Heart left ventricle (tissue), 16 donors: ENCODE results near the gene CTXN1. TPM values are rescaled to one million over a fixed set of nuclear protein-coding genes. Genes with fewer than 3 reads are reported as not detected.

ENCODE experiments used
- ATAC-seq, 4 donors: fragments of 200-7000 bp; cut with Tn5 transposase; one replicate each; pipeline ENCODE4 v1.9.1; 2020 to 2022; ENCODE audit warnings: moderate library complexity in 4 of 4, mild to moderate bottlenecking in 3 of 4, moderate number of reproducible peaks in 1 of 4
- DNase-seq, 5 donors: peaks; one replicate each; pipeline ENCODE4 v3.0.0-alpha.2; 2020
- H3K27ac ChIP-seq, 12 donors: fragments of 200-600 bp; sonication (generic) in 4 of 12; one replicate each; pipeline versions ENCODE4 v1.5.0 to v1.8.0; 2016 to 2022; ENCODE audit warnings: mild to moderate bottlenecking in 2 of 12
- H3K27me3 ChIP-seq, 9 donors: fragments of 200-600 bp; sonication (generic) in 2 of 9; one replicate each; pipeline versions ENCODE4 v1.5.1 to v1.8.0; 2016 to 2022; ENCODE audit warnings: mild to moderate bottlenecking in 3 of 9
- H3K36me3 ChIP-seq, 9 donors: fragments of 200-600 bp; sonication (generic) in 2 of 9; one replicate each; pipeline versions ENCODE4 v1.5.0 to v1.8.0; 2018 to 2022; ENCODE audit warnings: mild to moderate bottlenecking in 2 of 9
- H3K4me1 ChIP-seq, 12 donors: fragments of 200-600 bp; sonication (generic) in 4 of 12; one replicate each; pipeline versions ENCODE4 v1.5.0 to v1.8.0; 2016 to 2022; ENCODE audit warnings: mild to moderate bottlenecking in 3 of 12
- H3K4me3 ChIP-seq, 12 donors: fragments of 200-600 bp; sonication (generic) in 4 of 12; one replicate each; pipeline versions ENCODE4 v1.5.0 to v1.8.0; 2017 to 2022; ENCODE audit warnings: mild to moderate bottlenecking in 9 of 12, moderate library complexity in 4 of 12
- H3K9me3 ChIP-seq, 12 donors: fragments of 200-600 bp; sonication (generic) in 4 of 12; one replicate each; pipeline versions ENCODE4 v1.5.0 to v1.8.0; 2016 to 2022; ENCODE audit warnings: mild to moderate bottlenecking in 1 of 12
- CTCF ChIP-seq, 12 donors: fragments of 200-600 bp; sonication (generic) in 4 of 12; IDR thresholded peaks; one replicate each; pipeline versions ENCODE4 v1.5.0 to v1.8.0; 2018 to 2022; ENCODE audit warnings: antibody characterized with exemption in 12 of 12, mild to moderate bottlenecking in 5 of 12
- POLR2A ChIP-seq, 2 donors: fragments of 450-650 bp; IDR thresholded peaks; one replicate each; pipeline ENCODE4 v1.6.1; 2017; ENCODE audit warnings: antibody characterized with exemption in 2 of 2, mild to moderate bottlenecking in 2 of 2, moderate library complexity in 2 of 2
- WGBS, 4 donors: extraction: QIAGEN DNeasy Blood & Tissue Kit in 2 of 4; methylation state at CpG; one replicate each; pipeline versions ENCODE4 v1.1.5 to v1.1.7; 2013 to 2018; 5-methylcytosine and 5-hydroxymethylcytosine counted together
- intact Hi-C, 10 donors: fragments of 100-400 bp; cut with DNase I; formaldehyde crosslinking; loops; one replicate each; pipeline versions ENCODE4 v1.11.1 to v1.14.2; 2022
- polyA plus RNA-seq, 2 donors: library from polyadenylated mRNA; stranded (reverse); fragments of 200-250 nt; gene quantifications; one replicate each; pipeline ENCODE4 v1.2.3, GENCODE V29; 2013
- total RNA-seq, 9 donors: library from RNA; depleted of rRNA in 2 of 9; stranded (reverse); fragments of >200 nt in 2 of 9; fragmentation: NEBNext Ultra II Directional in 3 of 9; extraction: Animal tissue kit (Norgen Biotek cat#: 25700) in 3 of 9; gene quantifications; one replicate each; pipeline versions ENCODE4 v1.1.0 to v1.2.4, GENCODE V29; 2016 to 2023
- donor health status: ischemic (EF 13 %, LVEDD 7.1; RV severe dilation, severe dysfunction).
- donor health status: healthy with polysubstance abuse.
- donor health status: DM: no; HTN: yes; CAD: no.
- donor health status: DM: no; HTN: no; CAD: no.
- donor health status: ischemic (EF 25% LVEDD 6.9; RV normal size, moderate dysfunction).
- donor health status: ischemic (EF 25% LVEDD 5.7; RV mildly dilated, moderate dysfunction).
- donor health status: healthy.
- donor health status: DM: yes; HTN: yes; CAD: no.
- donor health status: ischemic (EF 35%, LVEDD 5.7; RV mildly dilated, moderate dysfunction).
- donor health status: nonischemic (EF 11% LVEDD 7.7; RV severe dilation, severe dysfunction).
- donor health status: DM: yes; HTN: yes; CAD: no.
- donor health status: PGD.
- donor health status: ischemic (EF 29% LVEDD 5.4; RV normal size, mild dysfunction).
- donor health status: nonischemic (EF 23%, LVEDD 6.1; RV moderate dilation, normal function).

Gene CTXN1
- total and polyA plus RNA-seq, 11 donors, result 0.21 to 3.3 (median 0.48) TPM; not detected in 3

- Histone ChIP-seq H3K4me3 (no peak overlapping the region), H3K36me3 (no peaks in the 10 kb centered on the region), H3K27ac (no peak overlapping the region), H3K9me3 (no peaks in the 10 kb centered on the region), H3K27me3 (peaks cover 0 to 6% (median 0%) of the 10 kb centered on the region in 9 donors), H3K4me1 (no peaks in the 10 kb centered on the region)
- DNase-seq, result no peak
- intact Hi-C loops, result no loop called here
- TF ChIP-seq CTCF (IDR thresholded peaks at IDR 0.05) (no peak), POLR2A (IDR thresholded peaks at IDR 0.05) (no peak)
- no peak for ATAC-seq
- 88 to 96% (median 94%) methylated on average over 3 of the region's 3 CpGs for WGBS, 4 donors
Observed at GRCh38 chr19:7881910-7882309, 44.0 kb downstream of the CTXN1 start.

- intact Hi-C loops, result no loop called here
- H3K4me3 ChIP-seq, result no peak overlapping the region
- 86 to 90% (median 87%) methylated on average over 19 of the region's 19 CpGs for WGBS, 4 donors
- DNase-seq (no peak), ATAC-seq (no peak)
- TF ChIP-seq CTCF (IDR thresholded peaks at IDR 0.05) (no peak), POLR2A (IDR thresholded peaks at IDR 0.05) (no peak)
- no peaks in the 10 kb centered on the region for H3K36me3 ChIP-seq
- H3K9me3 ChIP-seq, result no peaks in the 10 kb centered on the region
- H3K27me3 ChIP-seq, result peaks cover 0 to 7% (median 1%) of the 10 kb centered on the region in 9 donors
- no peak overlapping the region for H3K27ac ChIP-seq
- peaks cover 0 to 1% (median 0%) of the 10 kb centered on the region in 12 donors for H3K4me1 ChIP-seq
Observed at GRCh38 chr19:7879836-7880235, 46.1 kb downstream of the CTXN1 start.

GRCh38 chr19:7879111-7879807, 46.7 kb downstream of the CTXN1 start:
- no peaks in the 10 kb centered on the region for H3K9me3 ChIP-seq
- ATAC-seq (no peak), DNase-seq (no peak)
- peaks cover 0 to 13% (median 6%) of the 10 kb centered on the region in 9 donors for H3K27me3 ChIP-seq
- no peaks in the 10 kb centered on the region for H3K36me3 ChIP-seq
- TF ChIP-seq CTCF (IDR thresholded peaks at IDR 0.05) (no peak), POLR2A (IDR thresholded peaks at IDR 0.05) (no peak)
- WGBS, 4 donors, result 73 to 78% (median 77%) methylated on average over 10 to 18 of the region's 18 CpGs
- H3K4me1 ChIP-seq, result peaks cover 0 to 7% (median 0%) of the 10 kb centered on the region in 12 donors
- H3K4me3 ChIP-seq, result no peak overlapping the region
- no peak overlapping the region for H3K27ac ChIP-seq
- intact Hi-C loops, result no loop called here

- TF ChIP-seq CTCF (IDR thresholded peaks at IDR 0.05) (no peak), POLR2A (IDR thresholded peaks at IDR 0.05) (no peak)
- intact Hi-C loops, result no loop called here
- no peak overlapping the region for H3K4me3 ChIP-seq
- ATAC-seq, result no peak
- DNase-seq, result no peak
- H3K27me3 ChIP-seq, result peaks cover 8 to 32% (median 21%) of the 10 kb centered on the region in 9 donors
- H3K36me3 ChIP-seq, result no peaks in the 10 kb centered on the region
- WGBS, 4 donors, result 63 to 68% (median 66%) methylated on average over 6 of the region's 6 CpGs
- no peaks in the 10 kb centered on the region for H3K9me3 ChIP-seq
- no peak overlapping the region for H3K27ac ChIP-seq
- H3K4me1 ChIP-seq, result peaks cover 0 to 21% (median 4%) of the 10 kb centered on the region in 12 donors
Observed at GRCh38 chr19:7877249-7877836, 48.6 kb downstream of the CTXN1 start.
